B cell (primary cell): ENCODE data around the gene VANGL1. TPM values are rescaled to one million over a fixed set of nuclear protein-coding genes. Genes with fewer than 3 reads are reported as not detected.

Experiments
- ATAC-seq: fragments of 200-7000 bp; cut with Tn5 transposase; one replicate; pipeline ENCODE4 v1.10.0; 2021; ENCODE audit warnings: low read depth, mild to moderate bottlenecking, moderate number of reproducible peaks, moderate library complexity
- CTCF ChIA-PET: fragments of 350-600 bp; sonication (Branson Sonifier 250); formaldehyde crosslinking; loops from one replicate; lab custom pipeline; 2021; ENCODE audit warnings: antibody characterized with exemption, inconsistent platforms; lab: Charles Lee
- POLR2A ChIA-PET: fragments of 350-600 bp; sonication (Branson Sonifier 250); formaldehyde crosslinking; loops from one replicate; lab custom pipeline; 2021; ENCODE audit warnings: antibody characterized with exemption; lab: Charles Lee
- DNase-seq: peaks from one replicate; pipeline ENCODE4 v3.0.0; 2013
- H2AFZ ChIP-seq: 2 replicates; pipeline ENCODE4 v1.6.1; 2012; ENCODE audit warnings: mild to moderate bottlenecking, low read depth, low read length; ENCODE audit not compliant: insufficient read depth, poor library complexity, severe bottlenecking
- H3K27ac ChIP-seq, 2 donors: 1 replicate in 1 of 2; 2 replicates in 1 of 2; pipeline ENCODE4 v1.5.1; 2012 to 2013; ENCODE audit warnings: low read length in 2 of 2, mild to moderate bottlenecking in 2 of 2, moderate library complexity in 1 of 2
- H3K27me3 ChIP-seq, 4 experiments: fragments of 200-600 bp in 1 of 4; sonication (generic) in 1 of 4; replicated peaks in 1 of 4; 1 replicate in 2 of 4; 2 replicates in 2 of 4; pipeline versions ENCODE4 v1.6.1 to v1.7.0; 2013 to 2016; ENCODE audit warnings: low read length in 3 of 4, mild to moderate bottlenecking in 2 of 4, mixed read lengths in 1 of 4, moderate library complexity in 1 of 4; ENCODE audit not compliant: insufficient read depth in 4 of 4, control insufficient read depth in 3 of 4; ENCODE audit errors: control extremely low read depth in 1 of 4
- H3K36me3 ChIP-seq, 2 experiments: replicated peaks in 1 of 2; 1 replicate in 1 of 2; 2 replicates in 1 of 2; pipeline versions ENCODE4 v1.6.1 to v1.7.1; 2013; ENCODE audit warnings: low read length in 1 of 2; ENCODE audit not compliant: insufficient read depth in 2 of 2, control insufficient read depth in 1 of 2; ENCODE audit errors: control extremely low read depth in 1 of 2, extremely low read depth in 1 of 2
- H3K4me1 ChIP-seq, 2 donors: fragments of 200-600 bp in 1 of 2; sonication (generic) in 1 of 2; 1 replicate in 1 of 2; 2 replicates in 1 of 2; pipeline versions ENCODE4 v1.5.1 to v1.6.1; 2013 to 2017; ENCODE audit warnings: low read length in 2 of 2; ENCODE audit not compliant: control insufficient read depth in 2 of 2, insufficient read depth in 2 of 2
- H3K4me2 ChIP-seq: replicated peaks from 2 replicates; pipeline ENCODE3; 2012; ENCODE audit warnings: mild to moderate bottlenecking, low read depth, low read length; ENCODE audit not compliant: poor library complexity, severe bottlenecking
- H3K4me3 ChIP-seq, 5 experiments: fragments of 200-600 bp in 1 of 5; sonication (generic) in 1 of 5; 1 replicate in 3 of 5; 2 replicates in 2 of 5; pipeline versions ENCODE4 v1.5.1 to v1.7.0; 2011 to 2016; ENCODE audit warnings: low read length in 4 of 5, mild to moderate bottlenecking in 4 of 5, low read depth in 2 of 5, control low read depth in 1 of 5, moderate library complexity in 1 of 5; ENCODE audit not compliant: insufficient read depth in 1 of 5; ENCODE audit errors: control extremely low read depth in 1 of 5, extremely low read depth in 1 of 5
- H3K79me2 ChIP-seq: fragments of 200-600 bp; sonication (generic); one replicate; pipeline ENCODE4 v1.6.0; 2016; ENCODE audit warnings: low read length; ENCODE audit not compliant: control insufficient read depth, insufficient read depth
- H3K9ac ChIP-seq: fragments of 200-600 bp; sonication (generic); 2 replicates; pipeline ENCODE4 v1.6.1; 2017; ENCODE audit warnings: mild to moderate bottlenecking, low read length, moderate library complexity
- H3K9me3 ChIP-seq, 3 donors: one replicate each; pipeline versions ENCODE4 v1.6.1 to v1.7.1; 2013; ENCODE audit warnings: low read length in 2 of 3; ENCODE audit not compliant: control insufficient read depth in 2 of 3, insufficient read depth in 1 of 3; ENCODE audit errors: control extremely low read depth in 1 of 3
- H4K20me1 ChIP-seq: 2 replicates; pipeline ENCODE4 v1.6.0; 2012; ENCODE audit warnings: mild to moderate bottlenecking, low read length; ENCODE audit not compliant: insufficient read depth, control insufficient read depth, poor library complexity, severe bottlenecking
- H3K27ac Mint-ChIP-seq: one replicate; pipeline ENCODE4 v1.8.0; 2021; ENCODE audit warnings: mixed read lengths
- H3K27me3 Mint-ChIP-seq: one replicate; pipeline ENCODE4 v1.8.0; 2021; ENCODE audit warnings: mixed read lengths
- H3K4me1 Mint-ChIP-seq: one replicate; pipeline ENCODE4 v1.8.0; 2021; ENCODE audit warnings: mixed read lengths
- H3K4me3 Mint-ChIP-seq: one replicate; pipeline ENCODE4 v1.8.0; 2021; ENCODE audit warnings: mixed read lengths
- H3K9me3 Mint-ChIP-seq: one replicate; pipeline ENCODE4 v1.8.0; 2022; ENCODE audit warnings: mixed read lengths; ENCODE audit not compliant: insufficient read depth
- EZH2 ChIP-seq: IDR thresholded peaks from 2 replicates; pipeline ENCODE4 v1.6.1; 2012; ENCODE audit warnings: borderline replicate concordance, low read depth, mild to moderate bottlenecking, moderate library complexity, low read length; ENCODE audit not compliant: insufficient read depth, poor library complexity, severe bottlenecking
- WGBS: methylation state at CpG from one replicate; pipeline ENCODE4 v1.1.5; 2013; ENCODE audit warnings: missing lambda C conversion rate; ENCODE audit not compliant: insufficient coverage; 5-methylcytosine and 5-hydroxymethylcytosine counted together
- intact Hi-C: fragments of 100-400 bp; cut with micrococcal nuclease; formaldehyde crosslinking; loops from one replicate; pipeline ENCODE4 v1.10.0; 2022
- polyA minus RNA-seq: library from RNA; depleted of rRNA, polyadenylated mRNA; stranded (reverse); fragments of >200 nt; gene quantifications from 2 replicates; pipeline ENCODE4 v1.2.3, GENCODE V29; 2012
- polyA plus RNA-seq: library from polyadenylated mRNA; depleted of rRNA; stranded (reverse); fragments of >200 nt; gene quantifications from 2 replicates; pipeline ENCODE4 v1.2.3, GENCODE V29; 2012
- total RNA-seq, 2 donors: library from RNA; stranded (reverse); fragments of 120-200 nt in 1 of 2; gene quantifications; 1 replicate in 1 of 2; 2 replicates in 1 of 2; pipeline versions ENCODE4 v1.2.3 to v1.2.4, GENCODE V29; 2013 to 2022
- TF ChIP-seq, protein P1 (sequence below): fragments of 200-600 bp; IDR thresholded peaks from one replicate; pipeline ENCODE4 v1.8.0; 2022; ENCODE audit warnings: antibody characterized with exemption, mild to moderate bottlenecking

VANGL1 gene
- total RNA-seq (0.30 and 0.46 TPM in 2 replicates), polyA plus RNA-seq (0.21 and 0.35 TPM in 2 replicates), polyA minus RNA-seq (0.50 and 0.51 TPM in 2 replicates)
- total RNA-seq (2013), result 0.58 TPM

DNA sequence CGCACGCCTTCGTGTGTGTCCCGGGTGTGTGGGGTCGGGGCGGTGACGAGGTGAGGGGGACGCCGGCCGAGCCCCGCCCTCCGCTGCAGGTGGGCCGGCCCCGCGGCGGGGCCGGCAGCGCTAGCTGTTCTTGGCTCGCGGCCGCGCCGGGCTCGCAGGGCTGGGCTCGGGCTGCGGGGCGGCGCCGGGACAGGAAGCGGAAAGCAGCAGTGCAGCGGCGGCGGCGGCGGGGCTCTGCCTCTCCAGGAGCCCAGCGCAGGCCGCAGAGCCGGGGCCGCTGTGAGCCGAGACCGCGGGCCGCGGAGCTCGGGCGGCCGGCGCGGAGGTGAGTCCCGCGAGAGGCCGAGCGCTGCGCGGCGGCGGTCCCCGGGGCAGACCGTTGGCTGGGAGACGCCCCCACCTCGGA is at the start of gene VANGL1:
Gene VANGL1, plus strand, starts transcription at position 209 of the 406 bp plus-strand sequence. CDS start 9,444 bp downstream, outside the sequence.
- peaks cover 2% of the 10 kb centered on the region for H3K9me3 Mint-ChIP-seq
- Histone ChIP-seq H3K36me3 (no peaks in the 10 kb centered on the region), H2AFZ (peak within 1 kb of the TSS; percentile 67), H3K27ac (no peak within 1 kb of the TSS), H3K4me2 (peak within 1 kb of the TSS; percentile 75), H3K9ac (peak within 1 kb of the TSS; percentile 56), H3K9me3 (peaks cover 0 to 23% (median 0%) of the 10 kb centered on the region in 3 donors), H3K4me3 (peak within 1 kb of the TSS; percentile 24 to 52 (median 31)), H3K79me2 (no peaks in the 10 kb centered on the region), H3K4me1 (peaks cover 0 to 8% of the 10 kb centered on the region in 2 donors), H4K20me1 (no peaks in the 10 kb centered on the region), H3K27me3 (peaks cover 0 to 21% (median 7%) of the 10 kb centered on the region in 4 experiments)
- TF ChIP-seq EZH2, result no peak
- TF ChIP-seq, protein P1, sequence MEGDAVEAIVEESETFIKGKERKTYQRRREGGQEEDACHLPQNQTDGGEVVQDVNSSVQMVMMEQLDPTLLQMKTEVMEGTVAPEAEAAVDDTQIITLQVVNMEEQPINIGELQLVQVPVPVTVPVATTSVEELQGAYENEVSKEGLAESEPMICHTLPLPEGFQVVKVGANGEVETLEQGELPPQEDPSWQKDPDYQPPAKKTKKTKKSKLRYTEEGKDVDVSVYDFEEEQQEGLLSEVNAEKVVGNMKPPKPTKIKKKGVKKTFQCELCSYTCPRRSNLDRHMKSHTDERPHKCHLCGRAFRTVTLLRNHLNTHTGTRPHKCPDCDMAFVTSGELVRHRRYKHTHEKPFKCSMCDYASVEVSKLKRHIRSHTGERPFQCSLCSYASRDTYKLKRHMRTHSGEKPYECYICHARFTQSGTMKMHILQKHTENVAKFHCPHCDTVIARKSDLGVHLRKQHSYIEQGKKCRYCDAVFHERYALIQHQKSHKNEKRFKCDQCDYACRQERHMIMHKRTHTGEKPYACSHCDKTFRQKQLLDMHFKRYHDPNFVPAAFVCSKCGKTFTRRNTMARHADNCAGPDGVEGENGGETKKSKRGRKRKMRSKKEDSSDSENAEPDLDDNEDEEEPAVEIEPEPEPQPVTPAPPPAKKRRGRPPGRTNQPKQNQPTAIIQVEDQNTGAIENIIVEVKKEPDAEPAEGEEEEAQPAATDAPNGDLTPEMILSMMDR, result no peak
- intact Hi-C loops, result no loop called here
- POLR2A ChIA-PET, result no interaction called here
- 2% methylated on average over 61 of the region's 61 CpGs for WGBS
- DNase-seq (peak; percentile 8), ATAC-seq (peak; percentile 24)
- peaks cover 14% of the 10 kb centered on the region for H3K4me1 Mint-ChIP-seq
- H3K27ac Mint-ChIP-seq, result no peak within 1 kb of the TSS
- CTCF ChIA-PET, result no interaction called here
- H3K27me3 Mint-ChIP-seq, result peaks cover 30% of the 10 kb centered on the region
- H3K4me3 Mint-ChIP-seq, result peak within 1 kb of the TSS; percentile 84

DNA sequence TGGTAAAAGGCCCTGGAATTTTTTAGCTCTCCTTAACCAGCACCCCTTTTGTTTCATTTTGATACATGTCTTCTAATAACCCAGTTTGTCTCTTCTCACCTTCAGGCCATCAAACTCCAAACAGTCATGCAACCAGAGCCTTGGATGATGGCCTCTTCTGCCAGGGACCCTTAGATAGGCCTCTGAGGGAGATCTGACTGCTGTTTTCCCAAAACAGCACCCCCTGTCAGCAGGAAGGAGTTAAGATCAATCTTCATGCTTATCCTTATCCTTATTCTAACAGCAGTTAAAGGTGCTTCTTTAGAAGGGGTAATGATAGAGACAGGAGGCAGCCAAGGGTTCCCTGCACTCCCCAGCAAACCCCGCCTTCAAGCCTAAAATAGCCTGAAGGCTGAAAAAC is 49.5 kb upstream of the VANGL1 start:
- TF ChIP-seq, protein P1, result no peak
- no peak for TF ChIP-seq EZH2
- peaks cover 0 to 3% (median 0%) of the 10 kb centered on the region in 4 experiments for H3K27me3 ChIP-seq
- Mint-ChIP-seq H3K4me3 (no peak overlapping the region), H3K27me3 (no peaks in the 10 kb centered on the region), H3K9me3 (peaks cover 3% of the 10 kb centered on the region), H3K27ac (no peak overlapping the region), H3K4me1 (no peaks in the 10 kb centered on the region)
- no peak overlapping the region for H3K4me2 ChIP-seq
- DNase-seq (no peak), ATAC-seq (no peak)
- no peak overlapping the region for H3K4me3 ChIP-seq
- H3K79me2 ChIP-seq, result no peaks in the 10 kb centered on the region
- intact Hi-C loops, result no loop called here
- CTCF ChIA-PET, result no interaction called here
- no peak overlapping the region for H3K27ac ChIP-seq
- POLR2A ChIA-PET, result no interaction called here
- H3K9ac ChIP-seq, result no peak overlapping the region
- H3K9me3 ChIP-seq, result peaks cover 3 to 4% (median 3%) of the 10 kb centered on the region in 3 donors
- no peaks in the 10 kb centered on the region for H3K4me1 ChIP-seq
- WGBS, result no CpG with 5 or more reads among the region's 1 CpG
- no peaks in the 10 kb centered on the region for H3K36me3 ChIP-seq
- H4K20me1 ChIP-seq, result no peaks in the 10 kb centered on the region
- no peak overlapping the region for H2AFZ ChIP-seq
